ENCODE results near the gene NBPF8.
"Not testable (repeated sequence)": the region's sequence is repeated elsewhere in the genome, so short reads cannot be mapped to it uniquely, and the experiment has no call there.

DNA sequence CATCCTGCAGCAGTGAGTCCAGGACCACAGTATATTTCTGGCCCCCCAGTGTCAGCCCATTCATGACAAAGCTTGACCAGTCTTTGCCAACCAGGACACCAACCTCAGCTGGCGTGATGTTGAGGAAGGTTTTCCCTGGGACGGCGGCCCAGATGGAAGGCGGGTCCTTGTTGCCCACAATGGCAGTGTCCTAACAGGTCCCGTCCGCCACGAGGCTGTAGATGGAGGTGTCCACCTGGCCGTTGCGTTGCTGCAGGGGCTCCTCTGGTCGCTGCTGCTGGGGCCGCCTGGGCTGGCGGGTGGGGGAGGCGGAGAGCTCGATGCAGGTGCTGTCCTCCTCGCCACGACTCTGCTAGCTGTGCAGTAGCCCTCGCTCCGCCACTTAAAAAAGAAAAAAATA lies 19.0 kb downstream of the NBPF8 start:
- TF ChIP-seq, protein P1, sequence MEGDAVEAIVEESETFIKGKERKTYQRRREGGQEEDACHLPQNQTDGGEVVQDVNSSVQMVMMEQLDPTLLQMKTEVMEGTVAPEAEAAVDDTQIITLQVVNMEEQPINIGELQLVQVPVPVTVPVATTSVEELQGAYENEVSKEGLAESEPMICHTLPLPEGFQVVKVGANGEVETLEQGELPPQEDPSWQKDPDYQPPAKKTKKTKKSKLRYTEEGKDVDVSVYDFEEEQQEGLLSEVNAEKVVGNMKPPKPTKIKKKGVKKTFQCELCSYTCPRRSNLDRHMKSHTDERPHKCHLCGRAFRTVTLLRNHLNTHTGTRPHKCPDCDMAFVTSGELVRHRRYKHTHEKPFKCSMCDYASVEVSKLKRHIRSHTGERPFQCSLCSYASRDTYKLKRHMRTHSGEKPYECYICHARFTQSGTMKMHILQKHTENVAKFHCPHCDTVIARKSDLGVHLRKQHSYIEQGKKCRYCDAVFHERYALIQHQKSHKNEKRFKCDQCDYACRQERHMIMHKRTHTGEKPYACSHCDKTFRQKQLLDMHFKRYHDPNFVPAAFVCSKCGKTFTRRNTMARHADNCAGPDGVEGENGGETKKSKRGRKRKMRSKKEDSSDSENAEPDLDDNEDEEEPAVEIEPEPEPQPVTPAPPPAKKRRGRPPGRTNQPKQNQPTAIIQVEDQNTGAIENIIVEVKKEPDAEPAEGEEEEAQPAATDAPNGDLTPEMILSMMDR (IDR thresholded peaks at IDR 0.05), result not testable (repeated sequence)
- not testable (repeated sequence) for TF ChIP-seq POLR2A (IDR thresholded peaks at IDR 0.05)
